DND-41 (cell line): ENCODE data around the gene MBOAT1.

Experiments
- ATAC-seq: fragments of 200-7000 bp; cut with Tn5 transposase; 3 replicates; pipeline ENCODE4 v1.9.1; 2021; ENCODE audit warnings: low read depth; ENCODE audit not compliant: insufficient read depth
- DNase-seq: peaks from one replicate; pipeline ENCODE4 v3.0.0-alpha.2; 2020
- H2AFZ ChIP-seq: 2 replicates; pipeline ENCODE4 v1.6.0; 2012; ENCODE audit warnings: low read depth, low read length
- H3K27ac ChIP-seq: 2 replicates; pipeline ENCODE4 v1.5.1; 2012; ENCODE audit warnings: low read length, inconsistent platforms
- H3K27me3 ChIP-seq: fragments of 200-600 bp; sonication (generic); 2 replicates; pipeline ENCODE4 v1.6.0; 2012; ENCODE audit warnings: low read length, mild to moderate bottlenecking, inconsistent platforms; ENCODE audit not compliant: insufficient read depth, poor library complexity
- H3K36me3 ChIP-seq: 2 replicates; pipeline ENCODE4 v1.5.1; 2012; ENCODE audit warnings: low read length, inconsistent platforms; ENCODE audit not compliant: insufficient read depth
- H3K4me1 ChIP-seq: 2 replicates; pipeline ENCODE4 v1.5.1; 2012; ENCODE audit warnings: mild to moderate bottlenecking, low read length; ENCODE audit not compliant: insufficient read depth
- H3K4me2 ChIP-seq: 2 replicates; pipeline ENCODE4 v1.6.0; 2012; ENCODE audit warnings: mild to moderate bottlenecking, moderate library complexity, low read length, inconsistent platforms; ENCODE audit not compliant: insufficient read depth
- H3K4me3 ChIP-seq, 2 experiments: fragments of 200-600 bp in 1 of 2; shearing (Covaris generic) in 1 of 2; 2 replicates each; pipeline ENCODE4 v1.5.1; 2012 to 2016; ENCODE audit warnings: inconsistent platforms in 2 of 2, low read length in 2 of 2, mild to moderate bottlenecking in 2 of 2, low read depth in 1 of 2, moderate library complexity in 1 of 2
- H3K79me2 ChIP-seq: 2 replicates; pipeline ENCODE4 v1.6.0; 2012; ENCODE audit warnings: low read length, inconsistent platforms; ENCODE audit not compliant: insufficient read depth
- H3K9ac ChIP-seq: 2 replicates; pipeline ENCODE4 v1.6.0; 2012; ENCODE audit warnings: low read depth, mild to moderate bottlenecking, inconsistent platforms, low read length, moderate library complexity
- H3K9me3 ChIP-seq: 2 replicates; pipeline ENCODE4 v1.5.1; 2012; ENCODE audit warnings: low read length, moderate library complexity, mild to moderate bottlenecking, inconsistent platforms; ENCODE audit not compliant: insufficient read depth, severe bottlenecking
- H4K20me1 ChIP-seq: 2 replicates; pipeline ENCODE4 v1.6.0; 2012; ENCODE audit warnings: low read length; ENCODE audit not compliant: insufficient read depth
- EZH2 ChIP-seq: IDR thresholded peaks from 3 replicates; pipeline ENCODE4 v1.6.1; 2012; ENCODE audit warnings: borderline replicate concordance, low read depth, mild to moderate bottlenecking, moderate library complexity, low read length, inconsistent platforms; ENCODE audit not compliant: severe bottlenecking
- TF ChIP-seq, protein P1 (sequence below): IDR thresholded peaks from 2 replicates; pipeline ENCODE4 v1.5.1; 2012; ENCODE audit warnings: borderline replicate concordance, low read length, moderate library complexity, mild to moderate bottlenecking; ENCODE audit not compliant: poor library complexity, severe bottlenecking; ENCODE audit errors: extremely low read depth

Gene MBOAT1

GRCh38 chr6:20213271-20213798 lies 1.1 kb upstream of the MBOAT1 start:
- H3K79me2 ChIP-seq: peaks cover 45% of the 10 kb centered on the region
- peak overlapping the region; percentile 76 for H3K4me2 ChIP-seq
- peak overlapping the region; percentile 69 to 93; a peak in 3 of 4 replicates for H3K4me3 ChIP-seq
- TF ChIP-seq, protein P1, sequence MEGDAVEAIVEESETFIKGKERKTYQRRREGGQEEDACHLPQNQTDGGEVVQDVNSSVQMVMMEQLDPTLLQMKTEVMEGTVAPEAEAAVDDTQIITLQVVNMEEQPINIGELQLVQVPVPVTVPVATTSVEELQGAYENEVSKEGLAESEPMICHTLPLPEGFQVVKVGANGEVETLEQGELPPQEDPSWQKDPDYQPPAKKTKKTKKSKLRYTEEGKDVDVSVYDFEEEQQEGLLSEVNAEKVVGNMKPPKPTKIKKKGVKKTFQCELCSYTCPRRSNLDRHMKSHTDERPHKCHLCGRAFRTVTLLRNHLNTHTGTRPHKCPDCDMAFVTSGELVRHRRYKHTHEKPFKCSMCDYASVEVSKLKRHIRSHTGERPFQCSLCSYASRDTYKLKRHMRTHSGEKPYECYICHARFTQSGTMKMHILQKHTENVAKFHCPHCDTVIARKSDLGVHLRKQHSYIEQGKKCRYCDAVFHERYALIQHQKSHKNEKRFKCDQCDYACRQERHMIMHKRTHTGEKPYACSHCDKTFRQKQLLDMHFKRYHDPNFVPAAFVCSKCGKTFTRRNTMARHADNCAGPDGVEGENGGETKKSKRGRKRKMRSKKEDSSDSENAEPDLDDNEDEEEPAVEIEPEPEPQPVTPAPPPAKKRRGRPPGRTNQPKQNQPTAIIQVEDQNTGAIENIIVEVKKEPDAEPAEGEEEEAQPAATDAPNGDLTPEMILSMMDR: no peak
- TF ChIP-seq EZH2: no peak
- DNase-seq (peak; percentile 45), ATAC-seq (peak; percentile 15; the same call in 2 of the 3 replicates)
- no peaks in the 10 kb centered on the region for H3K27me3 ChIP-seq
- H3K36me3 ChIP-seq: no peaks in the 10 kb centered on the region; the same call in 1 of the 2 replicates
- H3K27ac ChIP-seq: peak overlapping the region; percentile 94
- peak overlapping the region; percentile 91 for H2AFZ ChIP-seq
- H4K20me1 ChIP-seq: peaks cover 3% of the 10 kb centered on the region; the same call in 1 of the 2 replicates
- peak overlapping the region; percentile 87 for H3K9ac ChIP-seq
- peaks cover 44% of the 10 kb centered on the region for H3K4me1 ChIP-seq
- no peaks in the 10 kb centered on the region for H3K9me3 ChIP-seq

DNA sequence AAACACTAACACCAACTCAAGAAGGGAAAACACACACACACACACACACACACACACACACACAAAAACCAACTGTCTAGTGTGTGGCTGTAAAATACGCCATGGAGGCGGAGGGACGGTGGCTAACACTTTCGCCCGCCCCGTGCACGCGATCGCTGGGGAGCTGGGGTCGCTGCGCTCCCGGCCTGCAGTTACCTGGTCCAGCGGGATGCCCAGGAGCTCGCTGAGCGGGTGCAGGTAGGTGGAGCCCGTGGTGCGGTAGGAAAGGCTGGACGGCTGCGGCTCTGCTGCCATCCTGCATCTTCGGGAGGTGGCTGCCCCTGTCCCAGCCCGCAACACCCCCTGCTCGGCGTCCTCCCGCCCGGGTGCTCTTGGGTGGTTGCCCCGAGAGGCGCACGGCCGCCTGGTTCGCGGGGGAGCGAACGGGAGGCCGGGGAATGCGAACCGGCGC lies 303 bp downstream of the MBOAT1 start:
- Histone ChIP-seq H3K4me2 (peak overlapping the region; percentile 76), H3K27me3 (no peaks in the 10 kb centered on the region), H3K9ac (peak overlapping the region; percentile 87), H3K4me3 (peak overlapping the region; percentile 69 to 93), H3K4me1 (peaks cover 55% of the 10 kb centered on the region), H3K27ac (peak overlapping the region; percentile 94), H3K9me3 (no peaks in the 10 kb centered on the region), H4K20me1 (peaks cover 3% of the 10 kb centered on the region; the same call in 1 of the 2 replicates), H3K36me3 (no peaks in the 10 kb centered on the region; the same call in 1 of the 2 replicates), H2AFZ (peak overlapping the region; percentile 91), H3K79me2 (peaks cover 59% of the 10 kb centered on the region)
- ATAC-seq (peak; percentile 41), DNase-seq (no peak)
- TF ChIP-seq, protein P1: no peak
- no peak for TF ChIP-seq EZH2

DNA sequence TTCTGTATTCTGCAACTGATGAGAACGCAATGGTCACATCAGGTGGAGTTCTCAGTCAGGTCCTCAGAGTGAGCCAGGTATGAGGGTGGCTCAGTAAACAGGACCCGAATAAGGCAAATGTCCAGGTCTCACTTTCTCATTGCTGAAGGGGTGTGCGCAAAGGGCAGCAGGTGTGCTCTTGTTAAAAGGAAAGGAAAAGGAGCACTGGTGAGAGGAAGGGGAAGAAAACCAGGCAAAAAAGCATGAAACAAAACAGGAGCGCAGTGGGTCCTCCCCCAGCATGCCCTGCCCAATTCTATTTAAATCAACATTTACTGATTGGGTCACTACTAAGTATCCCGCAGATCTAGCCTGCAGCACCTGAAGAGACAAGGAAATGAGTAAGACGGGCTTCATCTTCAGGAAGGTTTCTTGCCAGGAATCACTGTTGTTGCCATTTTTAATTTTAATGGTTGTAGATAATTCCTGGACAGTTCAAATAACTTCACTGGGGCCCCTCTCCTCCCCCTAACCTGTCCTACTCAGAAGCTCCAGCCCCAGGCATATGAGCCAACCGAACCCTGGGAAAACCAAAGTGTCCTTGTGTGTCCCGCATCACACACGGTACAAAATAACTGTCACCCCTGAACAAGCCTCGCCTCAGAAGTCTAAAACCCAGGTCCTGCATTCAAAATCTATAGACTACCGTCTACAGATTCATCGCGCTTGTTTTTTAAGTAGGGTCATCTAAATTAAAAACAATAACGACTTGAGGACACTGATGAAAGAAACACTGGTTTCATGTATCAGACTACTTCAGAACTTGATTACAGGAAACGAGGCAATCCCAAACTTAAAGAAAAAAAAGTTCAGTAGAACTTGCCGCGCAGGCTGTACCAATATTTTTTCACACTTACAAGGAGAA lies 980 bp downstream of the MBOAT1 start:
- Histone ChIP-seq H3K4me3 (peak overlapping the region; percentile 69 to 93), H3K79me2 (peaks cover 65% of the 10 kb centered on the region), H3K4me2 (peak overlapping the region; percentile 76), H4K20me1 (peaks cover 3% of the 10 kb centered on the region; the same call in 1 of the 2 replicates), H3K4me1 (peaks cover 62% of the 10 kb centered on the region), H2AFZ (peak overlapping the region; percentile 91), H3K9ac (peak overlapping the region; percentile 87), H3K9me3 (no peaks in the 10 kb centered on the region), H3K27ac (peak overlapping the region; percentile 94), H3K36me3 (no peaks in the 10 kb centered on the region; the same call in 1 of the 2 replicates), H3K27me3 (no peaks in the 10 kb centered on the region)
- ATAC-seq (no peak), DNase-seq (peak; percentile 19)
- no peak for TF ChIP-seq EZH2
- TF ChIP-seq, protein P1: no peak
